K562 (cell line): ENCODE data around the gene FHL1. TPM values are rescaled to one million over a fixed set of nuclear protein-coding genes. Genes with fewer than 3 reads are reported as not detected.

Experiments
- ATAC-seq: fragments of 200-7000 bp; cut with Tn5 transposase; 3 replicates; pipeline ENCODE4 v1.9.1; 2020; ENCODE audit warnings: moderate library complexity
- BruUV-seq: library from RNA; stranded (reverse); fragments of 400-500 nt; replicated peaks from 2 replicates; lab custom pipeline; 2021; lab: Mats Ljungman, UMichigan
- CTCF ChIA-PET: fragments of 300-600 bp; formaldehyde crosslinking; extraction: SDS; loops from one replicate; lab custom pipeline; 2021; ENCODE audit warnings: low intra/inter-chr PET ratio; lab: Yijun Ruan, JAX
- POLR2A ChIA-PET: fragments of 300-600, 350-650 bp; sonication (Branson Sonifier 250); formaldehyde crosslinking; extraction: SDS; loops from one replicate; lab custom pipeline; 2021; ENCODE audit warnings: antibody characterized with exemption, inconsistent platforms; lab: Yijun Ruan, JAX
- DNase-seq, 4 experiments: peaks; one replicate each; pipeline versions ENCODE4 v3.0.0 to v3.0.0-alpha.2; 2011 to 2018; ENCODE audit warnings: low spot score in 3 of 4, mixed read lengths in 3 of 4; ENCODE audit errors: extremely low read depth in 1 of 4
- FAIRE-seq: peaks from 2 replicates; lab custom pipeline; 2011; peaks lifted over from hg19 to GRCh38; lab: Jason Lieb, UNC
- H2AFZ ChIP-seq: 2 replicates; pipeline ENCODE4 v1.6.0; 2011; ENCODE audit warnings: low read depth, low read length, control low read depth, inconsistent platforms
- H3K27ac ChIP-seq: fragments of 200-600 bp; 3 replicates; pipeline ENCODE4 v1.8.0; 2011; ENCODE audit warnings: low read depth, mild to moderate bottlenecking, control low read depth, inconsistent platforms, low read length, moderate library complexity, mixed read lengths; ENCODE audit errors: extremely low read depth
- H3K27me3 ChIP-seq, 2 experiments: fragments of 300-600 bp in 1 of 2; 2 replicates in 1 of 2; 3 replicates in 1 of 2; pipeline versions ENCODE4 v1.6.0 to v1.8.0; 2011; ENCODE audit warnings: inconsistent platforms in 2 of 2, low read length in 2 of 2, mild to moderate bottlenecking in 1 of 2, mixed read lengths in 1 of 2, moderate library complexity in 1 of 2; ENCODE audit not compliant: control insufficient read depth in 2 of 2, insufficient read depth in 2 of 2
- H3K36me3 ChIP-seq: fragments of 300-600 bp; 3 replicates; pipeline ENCODE4 v1.8.0; 2011; ENCODE audit warnings: mild to moderate bottlenecking, low read length, inconsistent platforms; ENCODE audit not compliant: control insufficient read depth, insufficient read depth
- H3K4me1 ChIP-seq, 2 experiments: fragments of 200-600 bp in 1 of 2; replicated peaks in 1 of 2; 2 replicates in 1 of 2; 3 replicates in 1 of 2; pipeline versions ENCODE4 v1.5.1 to v1.8.0; 2011; ENCODE audit warnings: inconsistent platforms in 2 of 2, low read length in 2 of 2, mild to moderate bottlenecking in 1 of 2, mixed read lengths in 1 of 2, moderate library complexity in 1 of 2; ENCODE audit not compliant: control insufficient read depth in 2 of 2, insufficient read depth in 2 of 2
- H3K4me2 ChIP-seq: 2 replicates; pipeline ENCODE4 v1.6.1; 2011; ENCODE audit warnings: low read length, control low read depth, inconsistent platforms, mixed read lengths; ENCODE audit not compliant: insufficient read depth
- H3K4me3 ChIP-seq: fragments of 200-600 bp; sonication (generic), shearing (Covaris generic); 2 replicates; pipeline ENCODE4 v1.5.1; 2016; ENCODE audit warnings: control low read depth, inconsistent platforms
- H3K79me2 ChIP-seq: fragments of 200-600 bp; 3 replicates; pipeline ENCODE4 v1.8.0; 2011; ENCODE audit warnings: low read length, inconsistent platforms; ENCODE audit not compliant: control insufficient read depth, insufficient read depth
- H3K9ac ChIP-seq, 2 experiments: 2 replicates each; pipeline versions ENCODE4 v1.6.0 to v1.6.1; 2011; ENCODE audit warnings: low read depth in 2 of 2, low read length in 2 of 2, control low read depth in 1 of 2, inconsistent platforms in 1 of 2, mild to moderate bottlenecking in 1 of 2, mixed read lengths in 1 of 2; ENCODE audit not compliant: insufficient read depth in 1 of 2
- H3K9me1 ChIP-seq: one replicate; pipeline ENCODE4 v1.6.0; 2011; ENCODE audit warnings: inconsistent platforms, mild to moderate bottlenecking, low read length, moderate library complexity; ENCODE audit not compliant: control insufficient read depth, insufficient read depth
- H3K9me3 ChIP-seq: replicated peaks from 2 replicates; pipeline ENCODE4 v1.5.1; 2011; ENCODE audit warnings: low read depth, low read length, inconsistent platforms; ENCODE audit not compliant: control insufficient read depth, insufficient read depth
- H4K20me1 ChIP-seq: replicated peaks from 2 replicates; pipeline ENCODE4 v1.6.1; 2011; ENCODE audit warnings: low read length, inconsistent platforms, mixed read lengths; ENCODE audit not compliant: control insufficient read depth, insufficient read depth
- CEBPB ChIP-seq: fragments of 450-650 bp; IDR thresholded peaks from 2 replicates; pipeline ENCODE4 v1.6.1; 2016; ENCODE audit warnings: missing genetic modification characterization, missing compliant biosample characterization
- CLOCK ChIP-seq: fragments of 250-450 bp; sonication (Bioruptor Pico); IDR thresholded peaks from 2 replicates; pipeline ENCODE4 v1.4.0; 2020; ENCODE audit warnings: mild to moderate bottlenecking, moderate library complexity, borderline replicate concordance
- ESRRB ChIP-seq: fragments of 250-450 bp; sonication (Bioruptor Pico); IDR thresholded peaks from 2 replicates; pipeline ENCODE4 v1.5.0; 2020; ENCODE audit warnings: mild to moderate bottlenecking, moderate library complexity, borderline replicate concordance
- HDAC1 ChIP-seq, 2 experiments: fragments of 450-650 bp; IDR thresholded peaks; 2 replicates each; pipeline ENCODE4 v1.6.1; 2016 to 2017; ENCODE audit warnings: inconsistent platforms in 1 of 2, mild to moderate bottlenecking in 1 of 2, moderate library complexity in 1 of 2
- NR4A1 ChIP-seq, 2 experiments: fragments of 250-450 bp in 1 of 2; fragments of 450-650 bp in 1 of 2; sonication (Bioruptor Pico) in 1 of 2; IDR thresholded peaks; 2 replicates each; pipeline versions ENCODE4 v1.4.0 to v1.6.1; 2016 to 2020; ENCODE audit warnings: mild to moderate bottlenecking in 2 of 2, missing compliant biosample characterization in 1 of 2, missing genetic modification characterization in 1 of 2, moderate library complexity in 1 of 2
- POU5F1 ChIP-seq: fragments of 150-350 bp; IDR thresholded peaks from 2 replicates; pipeline ENCODE4 v1.6.1; 2014; ENCODE audit warnings: borderline replicate concordance, low read length, low read depth, mild to moderate bottlenecking; ENCODE audit not compliant: partially characterized antibody
- TAF9B ChIP-seq: fragments of 450-650 bp; IDR thresholded peaks from 2 replicates; pipeline ENCODE4 v1.6.1; 2018; ENCODE audit warnings: mild to moderate bottlenecking; ENCODE audit not compliant: partially characterized antibody
- TAL1 ChIP-seq: fragments of 450-650 bp; IDR thresholded peaks from 2 replicates; pipeline ENCODE4 v1.6.1; 2016; ENCODE audit warnings: mild to moderate bottlenecking
- WGBS: fragments of 100-300 bp; shearing (Covaris generic); methylation state at CpG from one replicate; pipeline ENCODE4 v1.1.6; 2016; ENCODE audit warnings: low coverage, mixed read lengths; ENCODE audit not compliant: insufficient coverage; ENCODE audit errors: missing lambda C conversion rate; 5-methylcytosine and 5-hydroxymethylcytosine counted together
- in situ Hi-C: fragments of 300-500 bp; cut with MboI; formaldehyde crosslinking; loops from 4 replicates; pipeline ENCODE4 v1.15.0; 2018; ENCODE audit warnings: inconsistent platforms, mixed read lengths
- intact Hi-C: fragments of 100-400 bp; cut with micrococcal nuclease; formaldehyde crosslinking; loops from 2 replicates; pipeline ENCODE4 v1.14.2; 2022
- polyA plus RNA-seq, 8 experiments: library from polyadenylated mRNA; depleted of rRNA in 4 of 8; stranded (reverse) in 5 of 8; unstranded in 3 of 8; fragments of >200 nt; fragmentation: Nextera tagmentation in 2 of 8; fragmentation: Illumina TruSeq in 1 of 8; extraction: Ambion mirVana in 2 of 8; extraction: Trizol in 1 of 8; gene quantifications; 2 replicates each; pipeline versions ENCODE4 v1.2.1 to v1.2.3, GENCODE V29; 2011 to 2014; ENCODE audit warnings: inconsistent platforms in 1 of 8, missing spikeins in 1 of 8
- total RNA-seq, 7 experiments: library from RNA; depleted of rRNA in 6 of 7; stranded (reverse); fragments of >200 nt in 6 of 7; fragmentation: Illumina TruSeq in 2 of 7; extraction: Trizol in 2 of 7; gene quantifications; 2 replicates each; pipeline versions ENCODE4 v1.2.1 to v1.2.3, GENCODE V29; 2011 to 2021; ENCODE audit warnings: low replicate concordance in 1 of 7

Gene FHL1
- total and polyA plus RNA-seq, 9 of the 15 experiments (the other 6 are each of a cell fraction or from before 2014, with no cell fraction given), result 0.03 to 3.0 (median 0.13) TPM; not detected in 1

- 25% methylated on average over 1 of the region's 1 CpG for WGBS
- Histone ChIP-seq H3K4me2 (no peak overlapping the region), H2AFZ (no peak overlapping the region), H3K4me3 (no peak overlapping the region), H3K9me3 (no peaks in the 10 kb centered on the region), H3K36me3 (no peaks in the 10 kb centered on the region), H3K9me1 (no peaks in the 10 kb centered on the region), H3K79me2 (no peaks in the 10 kb centered on the region), H4K20me1 (no peaks in the 10 kb centered on the region), H3K27ac (no peak overlapping the region), H3K9ac (no peak overlapping the region), H3K27me3 (0 out of 5 replicates have a peak, but pooled peaks cover 0 to 5% of the 10 kb centered on the region in 2 experiments), H3K4me1 (no peaks in the 10 kb centered on the region; a peak in 2 of 5 replicates)
- ATAC-seq (no peak), DNase-seq (no peak), FAIRE-seq (no peak)
- no TSS peak for BruUV-seq
- TF ChIP-seq ESRRB (CRISPR knock-in tag) (no peak), NR4A1 (CRISPR knock-in tag; IDR thresholded peaks at IDR 0.05) (no peak), NR4A1 (tag; IDR thresholded peaks at IDR 0.05) (no peak), TAL1 (no peak), HDAC1 (IDR thresholded peaks at IDR 0.05) (no peak), CEBPB (tag) (no peak), TAF9B (no peak), POU5F1 (no peak), CLOCK (no peak)
- intact Hi-C loops, result no loop called here
- CTCF ChIA-PET, result no interaction called here
- POLR2A ChIA-PET, result interaction anchor here (0.6 kb wide), 1 partner anchor 226 kb away, joined by 4 read pairs; no protein-coding TSS in a partner anchor
- in situ Hi-C loops, result no loop called here
Measured at GRCh38 chrX:136258951-136259350, 111.6 kb downstream of the FHL1 start.
